Jurkat, Clone E6-1 (cell line): ENCODE measurements around the gene MAML3.
A peak's percentile ranks its signal among the peaks of the same experiment; 100 is the strongest.
"Not testable (repeated sequence)": the region's sequence is repeated elsewhere in the genome, so short reads cannot be mapped to it uniquely, and the experiment has no call there.

ENCODE experiments used
- DNase-seq: peaks from one replicate; pipeline ENCODE4 v3.0.0-alpha.2; 2011; ENCODE audit warnings: low read depth, low spot score
- H3K4me3 ChIP-seq: 2 replicates; pipeline ENCODE4 v1.5.1; 2011; ENCODE audit warnings: mild to moderate bottlenecking, low read length, control low read depth, moderate library complexity

The MAML3 gene

DNA sequence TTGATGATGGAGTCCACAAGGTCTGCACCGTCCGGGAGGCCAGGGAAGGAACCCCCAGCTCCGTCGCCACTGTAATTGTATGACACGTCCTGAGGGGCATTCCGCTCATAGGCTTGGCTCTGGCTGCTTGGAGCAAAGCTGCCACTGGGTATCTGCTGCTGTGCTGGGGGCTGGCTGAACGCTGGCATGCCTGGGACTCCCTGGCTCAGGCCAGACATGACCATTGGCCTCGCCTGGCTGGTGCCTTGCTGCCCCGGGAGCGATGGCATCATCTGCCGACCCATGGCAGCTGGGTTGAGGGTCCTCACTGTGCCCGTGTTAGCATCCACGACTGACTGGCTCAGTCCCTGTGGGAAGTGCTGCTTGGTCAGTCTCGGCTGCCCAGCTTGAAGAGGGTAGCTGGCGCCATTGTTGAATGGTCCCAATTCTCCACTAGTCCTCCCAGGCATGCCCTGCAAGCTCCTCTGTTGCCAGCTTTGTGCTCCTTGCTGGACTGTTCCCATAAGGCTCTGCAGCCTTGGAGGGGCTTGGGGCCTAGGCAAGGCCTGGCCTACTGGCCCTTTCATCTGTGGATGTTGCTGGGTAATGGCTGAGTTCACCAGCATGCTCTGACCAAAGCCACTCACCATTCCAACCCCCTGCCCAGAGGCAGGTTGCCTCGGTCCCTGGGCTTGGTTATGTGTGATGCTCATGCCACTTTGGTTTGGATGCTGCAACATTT lies 434.4 kb downstream of the MAML3 start:
- no peak for DNase-seq
- H3K4me3 ChIP-seq = no peak overlapping the region

DNA sequence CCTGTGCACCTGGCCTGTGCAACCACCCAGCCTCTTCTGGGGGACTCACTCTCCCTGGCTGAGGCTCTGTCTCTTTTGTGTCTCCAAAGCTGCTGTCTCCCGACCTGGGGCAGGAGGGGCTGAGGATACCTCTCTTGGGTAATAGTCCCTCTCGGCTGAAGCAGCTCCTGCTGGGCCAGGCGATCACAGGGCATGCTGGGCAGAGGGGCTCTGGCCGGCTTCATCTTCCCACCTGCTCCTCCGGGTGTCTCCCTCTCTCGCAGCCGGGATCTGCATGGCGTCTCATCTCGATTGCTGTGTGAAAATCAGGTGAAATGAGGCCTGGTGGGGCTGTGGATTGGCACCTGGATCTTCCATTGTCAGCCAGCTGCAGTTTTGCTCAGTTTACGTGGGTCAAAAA lies 435.2 kb downstream of the MAML3 start:
- no peak for DNase-seq
- no peak overlapping the region for H3K4me3 ChIP-seq

DNA sequence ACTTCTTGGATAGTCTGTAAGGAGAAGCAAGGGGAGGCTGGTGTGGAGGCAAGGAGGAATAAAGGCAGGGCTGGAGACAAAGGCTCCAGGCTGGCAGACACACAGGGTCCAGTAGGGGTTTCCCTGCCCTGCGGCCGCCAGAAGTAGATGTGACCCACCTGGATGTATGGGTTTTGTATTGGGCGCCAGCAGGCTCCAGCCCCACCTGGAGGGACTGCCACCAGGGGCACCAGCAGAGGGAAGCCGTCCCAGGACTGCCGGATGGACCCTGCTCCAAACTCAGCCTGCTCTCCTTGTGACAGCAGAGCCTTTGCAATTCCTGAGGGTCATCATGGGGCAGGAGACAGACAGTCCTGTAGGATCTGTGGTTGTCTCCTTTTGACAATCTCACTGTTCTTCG lies 435.6 kb downstream of the MAML3 start:
- DNase-seq = no peak
- H3K4me3 ChIP-seq = no peak overlapping the region

DNA sequence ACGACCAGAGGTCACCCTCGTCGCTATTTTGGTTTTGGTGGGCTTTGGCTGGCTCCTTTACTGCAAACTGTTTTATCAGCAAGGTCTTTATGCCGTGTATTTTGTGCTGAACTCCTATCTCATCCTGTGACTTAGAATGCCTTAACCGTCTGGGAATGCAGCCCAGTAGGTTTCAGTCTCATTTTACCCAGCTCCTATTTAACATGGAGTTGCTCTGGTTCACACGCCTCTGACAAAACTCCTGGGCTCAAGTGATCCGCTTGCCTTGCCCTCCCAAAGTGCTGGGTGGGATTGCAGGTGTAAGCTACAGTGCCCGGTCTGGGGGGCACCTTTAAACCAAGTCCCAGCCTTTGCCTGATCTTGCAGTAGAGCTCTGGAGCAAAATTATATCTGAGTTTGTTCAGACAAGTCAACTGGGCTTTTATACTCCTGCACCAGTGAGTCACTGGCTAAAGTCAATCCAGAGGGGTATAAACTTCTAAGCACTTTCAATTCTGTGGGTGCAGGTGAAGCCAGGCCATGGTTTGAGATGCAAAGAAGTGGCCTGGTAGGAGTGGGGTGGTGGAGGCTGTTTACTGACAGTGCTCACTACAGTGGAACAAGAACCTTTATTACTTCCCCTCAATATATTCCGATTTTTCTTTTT lies 438.1 kb downstream of the MAML3 start:
- H3K4me3 ChIP-seq = no peak overlapping the region
- no peak for DNase-seq

DNA sequence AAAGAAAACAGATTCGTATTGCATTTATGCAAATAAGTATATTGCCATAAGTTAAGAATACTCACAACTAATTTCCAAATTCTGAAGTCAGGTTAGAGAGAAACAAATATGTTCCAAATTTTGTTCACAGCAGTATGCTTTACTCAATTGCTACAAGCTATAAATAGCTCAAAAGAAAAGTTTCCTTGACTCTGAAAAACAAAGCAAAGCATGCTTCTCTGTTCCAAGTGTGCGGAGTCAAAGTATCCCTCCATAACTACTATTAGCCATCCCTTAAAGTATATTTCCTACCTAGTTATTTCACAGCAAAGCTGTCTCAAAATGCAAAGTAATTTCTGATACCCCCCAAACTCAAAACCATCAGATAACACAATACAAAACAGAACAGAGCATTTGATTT lies 441.1 kb downstream of the MAML3 start:
- DNase-seq = no peak
- H3K4me3 ChIP-seq = no peak overlapping the region

DNA sequence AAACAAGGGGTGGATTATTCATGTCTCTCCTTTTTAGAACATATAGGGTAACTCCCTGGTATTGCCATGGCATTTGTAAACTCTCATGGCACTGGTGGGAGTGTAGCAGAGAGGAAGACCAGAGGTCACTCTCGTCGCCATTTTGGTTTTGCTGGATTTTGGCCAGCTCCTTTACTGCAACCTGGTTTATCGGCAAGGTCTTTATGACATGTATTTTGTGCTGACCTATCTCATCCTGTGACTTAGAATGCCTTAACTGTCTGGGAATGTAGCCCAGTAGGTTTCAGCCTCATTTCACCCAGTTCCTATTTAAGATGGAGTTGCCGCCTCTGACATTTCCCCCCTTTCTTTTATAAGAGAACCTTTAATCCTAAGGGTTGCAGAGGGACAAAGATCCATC lies 442.5 kb downstream of the MAML3 start:
- no peak overlapping the region for H3K4me3 ChIP-seq
- DNase-seq = no peak

DNA sequence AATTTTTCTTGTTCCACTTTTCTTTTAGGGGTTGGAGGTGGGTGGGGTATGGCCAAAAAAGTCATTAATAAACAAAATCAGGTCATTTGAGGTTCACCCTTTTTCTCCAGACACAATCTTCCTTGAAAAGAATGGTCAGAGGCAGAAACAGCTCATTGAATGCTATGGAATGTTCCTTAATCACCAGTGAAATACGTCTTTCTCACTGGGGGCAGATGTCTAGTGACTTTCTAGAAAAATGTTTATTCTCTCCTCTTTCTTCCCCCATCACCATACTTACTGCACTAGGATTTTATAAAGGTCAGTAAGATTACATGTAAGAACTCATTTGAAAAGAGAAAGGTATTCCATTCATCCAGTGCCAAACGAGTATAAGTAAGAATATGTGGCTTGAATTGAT lies 443.9 kb downstream of the MAML3 start:
- H3K4me3 ChIP-seq = no peak overlapping the region
- DNase-seq = no peak

DNA sequence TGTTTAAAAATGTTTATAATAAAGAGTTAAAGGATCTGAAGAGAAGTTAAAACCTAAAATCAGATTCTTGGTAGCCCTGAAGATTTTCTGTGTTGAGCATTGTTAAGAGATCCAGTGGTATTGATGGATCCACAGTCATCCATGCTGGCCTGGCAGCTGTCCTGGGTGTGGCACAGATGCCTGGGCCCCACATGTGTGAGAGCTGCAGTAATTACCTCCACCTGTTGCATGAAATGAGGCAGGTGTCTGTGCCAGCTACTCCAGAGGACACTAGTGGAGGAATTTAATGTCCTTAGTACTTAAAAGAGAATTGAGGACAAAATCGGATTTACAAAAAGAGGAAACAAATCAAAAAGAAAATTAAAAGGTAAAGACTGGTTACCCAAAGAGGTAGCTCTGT lies 444.3 kb downstream of the MAML3 start:
- H3K4me3 ChIP-seq = no peak overlapping the region
- no peak for DNase-seq

DNA sequence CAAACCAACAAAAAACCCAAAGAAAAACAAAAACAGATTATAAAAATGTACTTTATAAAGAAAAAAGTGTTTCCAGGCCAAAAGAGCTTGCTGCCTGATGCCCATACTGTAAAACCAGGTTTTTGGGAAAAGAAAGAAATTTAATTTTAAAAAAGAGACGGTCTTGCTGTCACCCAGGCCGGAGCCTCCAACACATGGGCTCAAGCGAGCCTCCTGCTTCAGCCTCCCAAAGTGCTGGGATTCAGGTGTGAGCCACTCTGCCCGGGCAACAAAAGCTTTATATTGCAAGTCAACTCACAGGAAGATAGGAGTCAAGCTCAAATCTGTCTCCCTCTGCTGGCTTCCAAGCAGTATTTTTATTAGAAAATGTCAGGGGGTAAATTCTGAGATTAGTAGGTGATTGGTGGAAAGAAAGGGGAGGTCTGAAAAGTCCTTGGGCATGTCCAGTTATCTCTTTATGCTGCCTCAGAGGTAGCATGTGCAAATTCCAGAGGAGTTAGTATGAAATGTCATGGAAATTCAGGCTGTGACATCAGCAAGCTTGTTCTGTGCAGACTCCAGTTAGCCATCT lies 449.0 kb downstream of the MAML3 start:
- peak; percentile 14 for DNase-seq

DNA sequence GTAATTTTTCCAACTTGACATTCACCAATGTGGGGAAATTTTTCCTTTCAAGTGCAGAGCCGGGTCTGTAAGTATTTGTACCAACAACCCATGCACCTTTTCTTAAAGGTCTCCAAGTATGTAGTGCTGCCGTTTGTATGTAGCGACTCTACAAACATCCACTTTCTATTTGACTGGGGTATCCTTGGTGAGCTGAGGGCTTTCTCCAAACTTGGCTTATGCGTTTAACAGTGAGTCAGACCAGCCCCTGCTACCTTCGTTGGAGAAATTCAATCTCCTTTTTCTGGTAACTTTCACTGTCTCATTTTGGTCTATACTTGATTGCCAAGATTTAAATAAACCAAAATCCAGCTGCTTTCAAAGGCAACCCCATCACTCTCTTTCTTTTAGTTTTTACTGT lies 453.4 kb downstream of the MAML3 start:
- DNase-seq = no peak
- H3K4me3 ChIP-seq = no peak overlapping the region

More for the DNA sequence above, 449.0 kb downstream of the MAML3 start:
- no peak overlapping the region for H3K4me3 ChIP-seq

DNA sequence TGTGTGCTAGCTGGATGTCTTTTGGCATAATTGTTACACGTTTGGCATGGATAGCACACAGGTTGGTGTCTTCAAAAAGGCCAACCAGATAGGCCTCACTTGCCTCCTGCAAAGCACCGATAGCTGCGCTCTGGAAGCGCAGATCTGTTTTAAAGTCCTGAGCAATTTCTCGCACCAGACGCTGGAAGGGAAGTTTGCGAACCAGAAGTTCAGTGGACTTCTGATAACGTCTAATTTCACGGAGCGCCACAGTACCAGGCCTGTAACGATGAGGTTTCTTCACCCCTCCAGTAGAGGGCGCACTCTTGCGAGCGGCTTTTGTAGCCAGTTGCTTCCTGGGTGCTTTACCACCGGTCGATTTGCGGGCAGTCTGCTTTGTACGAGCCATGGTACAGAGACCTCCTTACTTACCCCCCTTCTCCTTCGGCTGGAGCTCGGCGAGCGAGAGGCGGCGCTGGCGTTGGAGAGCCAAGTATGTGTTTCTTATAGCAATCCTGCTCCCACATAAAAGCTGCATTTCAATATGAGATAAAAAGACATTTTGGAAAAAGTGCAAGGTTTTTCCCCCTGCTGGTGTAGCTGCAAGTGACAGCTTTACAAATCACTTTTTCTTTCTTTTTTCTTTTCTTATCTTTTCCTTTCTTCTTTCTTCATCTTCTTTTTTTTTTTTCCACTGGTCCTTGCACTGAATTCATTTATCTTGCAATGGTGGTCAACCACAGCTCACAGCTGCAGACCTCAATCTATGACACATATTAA lies 455.6 kb downstream of the MAML3 start:
- not testable (repeated sequence) for H3K4me3 ChIP-seq, DNase-seq

DNA sequence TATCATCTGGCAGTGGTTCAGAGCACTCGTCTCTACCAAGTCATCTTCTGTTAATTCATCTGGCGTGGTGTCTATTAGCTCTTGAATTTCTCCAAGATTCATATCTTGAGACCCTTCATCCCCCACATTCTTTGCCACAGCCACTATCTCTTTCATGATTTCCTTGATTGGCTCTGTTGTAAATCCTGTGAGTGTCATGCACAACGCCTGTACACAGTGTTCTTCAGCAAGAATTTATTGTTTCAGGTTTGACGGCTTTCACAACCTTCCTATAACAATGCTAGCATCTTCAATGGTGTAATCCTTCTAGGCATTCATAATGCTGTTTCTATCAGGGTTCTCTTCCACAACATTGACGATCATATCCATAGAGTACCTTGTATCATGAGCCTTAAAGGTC lies 457.5 kb downstream of the MAML3 start:
- H3K4me3 ChIP-seq = no peak overlapping the region
- DNase-seq = no peak

DNA sequence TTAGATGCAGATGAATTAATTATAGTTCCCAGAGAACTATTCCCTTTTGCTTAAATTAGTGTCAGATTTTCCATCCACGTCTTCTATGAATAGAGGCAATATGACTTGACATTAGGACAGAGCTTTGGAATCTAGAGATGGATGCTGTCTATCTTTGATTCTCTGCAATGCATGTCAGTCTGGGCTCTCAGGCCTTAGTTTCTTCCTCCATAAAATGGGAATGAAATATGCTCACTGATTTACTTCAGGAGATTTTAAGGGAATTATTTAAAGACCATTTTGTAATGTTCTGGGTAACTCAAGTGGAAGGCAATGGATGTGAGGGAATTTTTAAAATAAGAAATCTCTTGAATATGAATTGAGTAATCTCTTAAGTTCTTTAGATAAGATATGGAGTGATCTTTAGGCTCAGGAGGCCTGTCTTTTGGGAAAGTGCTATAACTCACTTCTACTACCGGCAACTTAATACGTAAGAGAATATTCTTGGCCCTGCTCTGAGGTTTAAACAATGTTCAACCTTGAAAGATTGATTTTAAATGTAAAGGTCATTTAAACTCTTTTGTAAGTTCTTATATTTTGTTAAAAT lies 459.4 kb downstream of the MAML3 start:
- no peak for DNase-seq
- H3K4me3 ChIP-seq = no peak overlapping the region

DNA sequence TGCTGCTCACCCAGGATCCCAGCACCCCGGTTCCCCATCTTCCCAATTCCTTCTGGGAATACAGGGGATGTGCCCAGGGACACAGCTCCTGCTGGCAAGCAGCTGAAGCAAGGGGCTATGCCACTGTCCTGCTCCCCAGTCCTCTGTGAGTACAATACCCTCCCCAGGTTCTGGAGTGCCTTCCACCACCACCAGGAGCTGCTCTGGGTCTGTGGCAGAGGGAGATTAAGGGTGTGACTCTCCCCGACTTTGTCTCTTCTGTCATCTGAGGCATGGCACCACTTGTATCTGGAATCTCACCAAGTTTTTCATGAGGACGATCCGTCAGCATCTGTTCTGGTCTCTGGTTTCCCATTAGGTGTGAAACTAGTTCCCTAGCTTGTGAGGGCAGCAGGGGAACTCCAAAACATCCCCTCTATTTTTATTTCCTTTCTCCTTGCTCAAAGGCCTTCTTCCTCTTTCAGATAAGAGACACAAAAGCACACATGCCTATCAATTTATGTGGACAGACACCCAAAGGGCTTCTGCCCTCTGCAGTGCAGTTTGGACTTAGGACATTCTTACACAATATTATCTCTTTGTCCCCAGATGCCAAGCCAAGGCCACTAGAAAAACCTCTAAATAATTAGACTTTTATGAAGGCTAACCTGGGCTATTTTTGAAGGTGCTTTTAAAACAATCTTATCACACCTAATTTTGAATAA lies 461.5 kb downstream of the MAML3 start:
- no peak overlapping the region for H3K4me3 ChIP-seq
- DNase-seq = no peak

DNA sequence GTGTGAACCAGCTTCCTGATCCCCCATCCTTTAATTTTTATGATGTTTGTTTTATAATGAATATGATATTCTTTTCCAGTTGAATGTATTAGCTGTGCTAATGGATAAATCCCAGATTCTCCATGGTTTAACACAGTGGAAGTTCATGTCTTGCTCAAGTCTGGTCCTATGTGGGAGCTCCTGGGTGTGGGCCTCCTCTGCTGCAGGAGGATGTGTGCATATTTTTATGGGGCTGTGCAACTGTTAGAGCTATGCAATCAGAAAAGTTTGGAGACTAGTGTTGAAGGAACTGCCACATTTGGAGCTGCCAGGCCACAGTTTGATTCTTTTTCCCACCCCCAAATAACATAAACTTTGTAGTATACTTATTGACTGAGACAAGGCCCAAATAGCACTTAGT lies 463.6 kb downstream of the MAML3 start:
- H3K4me3 ChIP-seq = no peak overlapping the region
- DNase-seq = no peak

DNA sequence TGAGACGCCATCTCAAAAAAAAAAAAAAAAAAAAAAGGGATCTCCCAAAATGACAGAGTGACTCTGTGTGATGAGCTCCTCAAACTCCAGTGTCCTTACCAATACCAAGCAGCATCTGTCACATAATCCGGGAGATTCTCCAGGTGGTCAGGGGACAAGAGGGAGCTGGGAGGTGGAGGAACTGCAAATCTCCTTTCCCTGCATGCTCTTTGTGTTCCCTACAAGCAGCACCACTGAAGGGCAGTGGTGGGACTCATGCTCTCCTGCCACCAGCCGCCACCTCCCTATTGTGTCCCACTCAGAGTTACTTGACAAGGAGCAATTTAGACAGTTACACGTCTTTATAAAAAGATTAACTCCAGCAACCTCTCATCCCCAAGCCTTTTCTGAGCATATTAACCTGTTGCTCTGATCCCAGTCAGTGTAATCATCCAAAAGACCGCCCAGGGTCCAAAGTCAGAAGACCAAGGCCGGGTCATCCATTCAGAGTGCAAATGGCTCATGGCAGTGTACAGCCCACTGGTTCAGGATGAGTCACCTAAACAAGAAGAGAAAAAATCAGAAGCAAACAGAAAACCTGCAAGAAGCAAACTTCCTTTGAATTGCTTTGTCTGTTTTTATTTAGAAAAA lies 464.8 kb downstream of the MAML3 start:
- H3K4me3 ChIP-seq = no peak overlapping the region
- no peak for DNase-seq

DNA sequence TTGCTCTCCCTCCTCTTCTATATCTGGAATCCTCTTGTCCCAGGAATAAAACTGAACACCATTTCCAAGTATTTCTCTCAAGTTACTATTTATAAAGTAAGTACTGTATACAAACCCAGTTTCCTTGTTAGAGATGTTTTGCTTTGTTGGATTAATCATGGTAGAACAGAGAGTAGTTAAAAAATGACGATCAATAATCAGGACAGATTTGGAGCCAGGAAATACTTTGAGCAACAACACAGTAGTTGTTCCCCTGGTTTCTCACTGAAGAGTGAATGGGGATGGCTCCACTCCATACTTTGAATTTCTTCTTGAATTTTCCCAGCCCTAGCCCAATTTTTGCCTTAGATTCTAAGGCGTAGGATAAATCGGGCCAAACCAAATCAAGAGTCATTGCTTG lies 467.0 kb downstream of the MAML3 start:
- H3K4me3 ChIP-seq = no peak overlapping the region
- DNase-seq = no peak

DNA sequence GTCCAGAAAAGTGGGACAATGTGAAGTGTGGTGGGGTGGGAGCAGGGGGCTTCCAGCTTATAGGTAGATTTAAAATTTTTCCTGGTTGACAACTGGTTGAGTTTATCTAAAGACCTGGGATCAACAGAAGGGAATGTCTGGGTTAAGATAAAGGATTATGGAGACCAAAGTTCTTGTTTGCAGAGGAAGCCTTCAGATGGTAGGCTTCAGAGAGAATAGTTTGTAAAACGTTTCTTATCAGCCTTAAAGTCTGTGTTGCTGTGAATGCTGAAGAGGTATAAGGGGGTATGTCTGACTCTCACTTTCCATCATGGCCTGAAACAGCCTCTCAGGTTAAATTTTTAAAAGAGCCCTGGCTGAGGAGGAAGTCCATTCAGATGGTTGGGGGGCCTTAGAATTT lies 467.9 kb downstream of the MAML3 start:
- DNase-seq = no peak
- H3K4me3 ChIP-seq = no peak overlapping the region

DNA sequence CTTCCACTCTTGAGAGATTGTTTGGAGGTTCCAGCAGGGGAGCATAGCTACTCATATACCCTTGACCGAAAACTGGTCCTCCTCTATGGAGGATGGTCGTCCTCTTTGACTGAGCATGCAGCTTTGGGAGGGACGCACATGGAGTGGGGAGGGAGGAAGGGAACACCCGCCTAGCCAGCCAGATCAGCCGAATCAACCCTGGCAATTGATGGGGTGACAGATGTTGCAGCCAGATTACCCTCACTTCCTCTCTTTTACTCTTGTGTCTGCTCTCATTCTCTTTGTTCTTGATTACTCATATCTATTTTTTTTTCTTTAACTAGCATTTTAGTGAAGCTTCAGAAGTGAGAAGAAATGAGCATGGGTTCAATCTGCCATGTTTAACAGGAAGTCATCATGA lies 468.8 kb downstream of the MAML3 start:
- peak; percentile 51 for DNase-seq
- no peak overlapping the region for H3K4me3 ChIP-seq
